Measurements from ENCODE around the gene FCHO2.

DNA sequence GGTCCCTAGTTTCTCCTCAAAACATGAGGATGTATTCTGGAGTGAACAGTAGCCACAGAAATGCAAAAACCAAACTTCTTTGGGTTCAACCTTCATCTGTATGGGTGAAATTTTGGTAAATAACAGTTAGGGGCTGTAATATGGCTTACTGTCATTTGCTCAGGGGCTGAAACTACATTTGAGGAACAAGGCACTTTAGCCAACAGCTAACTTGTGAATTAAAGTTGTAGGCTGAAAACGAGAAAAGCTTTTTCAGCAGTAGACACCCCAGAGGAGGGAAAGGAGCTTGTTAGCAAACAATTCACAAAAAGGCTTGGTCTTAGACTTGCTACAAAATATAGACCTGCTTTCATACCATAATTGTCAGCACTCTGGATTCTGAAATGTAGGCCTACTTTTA, 171.1 kb downstream of the FCHO2 start:
- TF ChIP-seq CREB1 (IDR thresholded peaks at IDR 0.05; ENCODE audit: low read depth) = no peak
- TF ChIP-seq TEAD4 (IDR thresholded peaks at IDR 0.05) = no peak
- TF ChIP-seq REST (IDR thresholded peaks at IDR 0.05; ENCODE audit: low read depth) = no peak
- no peak for TF ChIP-seq RAD21 (IDR thresholded peaks at IDR 0.05; ENCODE audit: low read depth)
- no peak for TF ChIP-seq USF1 (IDR thresholded peaks at IDR 0.05)
- no peak for TF ChIP-seq CEBPB (IDR thresholded peaks at IDR 0.05)
- TF ChIP-seq MAX (IDR thresholded peaks at IDR 0.05) = no peak
- no peak for TF ChIP-seq TAF1 (IDR thresholded peaks at IDR 0.05; ENCODE audit: low read depth)
- no peak for TF ChIP-seq YY1 (IDR thresholded peaks at IDR 0.05; ENCODE audit: low read depth)
- TF ChIP-seq NFIC (IDR thresholded peaks at IDR 0.05) = no peak
- no peak for TF ChIP-seq EGR1 (IDR thresholded peaks at IDR 0.05)
- TF ChIP-seq EP300 (IDR thresholded peaks at IDR 0.05; ENCODE audit: borderline replicate concordance) = no peak
- TF ChIP-seq FOXM1 (IDR thresholded peaks at IDR 0.05; ENCODE audit: borderline replicate concordance, low read depth) = no peak

Data from Ishikawa (cell line).